HG03159 (cell line): Measurements from ENCODE around the gene FAM216B.
"Not testable (repeated sequence)": the region's sequence is repeated elsewhere in the genome, so short reads cannot be mapped to it uniquely, and the experiment has no call there.

Source experiments
- ATAC-seq: cut with Tn5 transposase; IDR thresholded peaks from one replicate; pipeline ENCODE4 v1.9.1; 2021; ENCODE audit warnings: mild to moderate bottlenecking, moderate library complexity; ENCODE audit not compliant: unreplicated experiment

Gene FAM216B

GRCh38 chr13:42781352-42781751 is at the start of gene FAM216B:
Gene FAM216B, plus strand, starts transcription at chr13:42781584. Its CDS starts 2,484 bp downstream, at chr13:42784068.
- no peak for ATAC-seq

GRCh38 chr13:42732073-42732472 is 49.3 kb upstream of the FAM216B start:
- ATAC-seq = no peak

GRCh38 chr13:42733046-42733445 is 48.3 kb upstream of the FAM216B start:
- ATAC-seq = no peak

GRCh38 chr13:42735010-42735409 is 46.4 kb upstream of the FAM216B start:
- no peak for ATAC-seq

- no peak for ATAC-seq
These were observed 40.6 kb upstream of the FAM216B start for GRCh38 chr13:42740753-42741152.

GRCh38 chr13:42741914-42742313 is 39.5 kb upstream of the FAM216B start:
- ATAC-seq = no peak

- no peak for ATAC-seq
These were observed 35.7 kb upstream of the FAM216B start for GRCh38 chr13:42745655-42746054.

GRCh38 chr13:42746866-42747265 is 34.5 kb upstream of the FAM216B start:
- ATAC-seq = no peak

GRCh38 chr13:42747399-42747873 is 33.9 kb upstream of the FAM216B start:
- ATAC-seq = no peak

GRCh38 chr13:42750794-42751193 is 30.6 kb upstream of the FAM216B start:
- no peak for ATAC-seq

- peak; percentile 56 for ATAC-seq
These were observed 29.7 kb upstream of the FAM216B start for GRCh38 chr13:42751693-42752092.

GRCh38 chr13:42752731-42753130 is 28.7 kb upstream of the FAM216B start:
- ATAC-seq = no peak

- no peak for ATAC-seq
These were observed 27.7 kb upstream of the FAM216B start for GRCh38 chr13:42753697-42754096.

- no peak for ATAC-seq
These were observed 26.4 kb upstream of the FAM216B start for GRCh38 chr13:42754801-42755510.

GRCh38 chr13:42757678-42758420 is 23.5 kb upstream of the FAM216B start:
- ATAC-seq = no peak

- ATAC-seq = no peak
These were observed 22.9 kb upstream of the FAM216B start for GRCh38 chr13:42758515-42758914.

- no peak for ATAC-seq
These were observed 20.4 kb upstream of the FAM216B start for GRCh38 chr13:42760951-42761350.

GRCh38 chr13:42762251-42762650 is 19.1 kb upstream of the FAM216B start:
- no peak for ATAC-seq

GRCh38 chr13:42762917-42763316 is 18.5 kb upstream of the FAM216B start:
- no peak for ATAC-seq

- no peak for ATAC-seq
These were observed 15.4 kb upstream of the FAM216B start for GRCh38 chr13:42766016-42766415.

GRCh38 chr13:42769650-42770049 is 11.7 kb upstream of the FAM216B start:
- no peak for ATAC-seq

GRCh38 chr13:42776558-42776957 is 4.8 kb upstream of the FAM216B start:
- ATAC-seq = not testable (repeated sequence)
